KBM-7 (cell line): Measurements from ENCODE around the gene DOK1.
A peak's percentile ranks its signal among the peaks of the same experiment; 100 is the strongest.
"Not testable (repeated sequence)": the region's sequence is repeated elsewhere in the genome, so short reads cannot be mapped to it uniquely, and the experiment has no call there.

ENCODE experiments used
- DNase-seq: peaks from one replicate; pipeline ENCODE4 v3.0.0-alpha.2; 2015
- in situ Hi-C: fragments of 300-500 bp; cut with MboI; formaldehyde crosslinking; loops from 2 replicates; pipeline ENCODE4 v1.14.3; 2020; ENCODE audit warnings: low sequenced_read_pairs, low pct_unique_long_range_greater_than_20kb, mixed read lengths

The DOK1 gene

DNA sequence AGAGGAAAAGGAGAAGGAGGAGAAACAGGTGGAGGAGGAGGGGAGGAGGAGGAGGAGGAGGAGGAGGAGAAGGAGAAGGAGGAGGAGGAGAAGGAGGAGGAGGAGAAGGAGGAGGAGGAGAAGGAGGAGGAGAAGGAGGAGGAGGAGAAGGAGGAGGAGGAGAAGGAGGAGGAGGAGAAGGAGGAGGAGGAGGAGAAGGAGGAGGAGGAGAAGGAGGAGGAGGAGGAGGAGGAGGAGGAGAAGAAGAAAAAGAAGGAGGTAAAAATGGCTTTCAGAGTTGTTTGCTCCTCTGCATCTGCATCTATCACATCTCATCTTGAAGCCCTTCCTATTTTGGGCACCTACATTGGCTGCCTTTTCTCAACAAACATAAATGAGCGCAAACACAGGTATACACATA is 6.5 kb downstream of the DOK1 start:
- in situ Hi-C loops, DNase-seq: not testable (repeated sequence)

DNA sequence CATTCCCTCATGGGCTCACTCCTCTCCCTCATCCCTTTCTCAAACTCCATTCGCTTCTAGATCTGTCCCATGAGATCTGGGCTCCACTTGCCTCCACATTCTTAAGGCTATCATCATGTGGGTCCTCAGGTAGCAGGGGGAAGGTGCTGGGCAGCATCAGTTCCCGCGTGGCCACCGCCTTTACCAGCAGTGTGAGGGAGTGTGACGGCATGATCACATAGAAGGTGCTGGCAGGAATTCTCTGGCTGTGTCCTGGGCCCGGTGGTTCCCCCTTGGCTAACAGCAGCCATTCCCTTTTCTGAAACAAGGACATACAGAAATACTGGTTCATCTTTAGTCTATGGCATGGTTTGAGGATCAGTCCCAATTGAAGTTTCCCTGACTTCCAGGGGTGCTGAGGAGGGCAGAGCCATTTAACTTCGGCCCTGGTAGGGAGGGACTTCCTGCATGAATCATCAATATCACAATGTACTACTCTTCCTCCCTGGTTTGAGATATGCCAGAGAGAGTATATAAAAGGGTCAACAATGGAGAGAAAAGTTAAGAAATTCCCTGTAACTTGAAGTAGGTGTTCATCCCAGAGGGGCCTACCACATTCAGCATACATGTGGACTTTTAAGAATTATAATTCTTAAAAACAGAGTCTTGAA is 7.7 kb downstream of the DOK1 start:
- in situ Hi-C loops: no loop called here
- peak; percentile 45 for DNase-seq

DNA sequence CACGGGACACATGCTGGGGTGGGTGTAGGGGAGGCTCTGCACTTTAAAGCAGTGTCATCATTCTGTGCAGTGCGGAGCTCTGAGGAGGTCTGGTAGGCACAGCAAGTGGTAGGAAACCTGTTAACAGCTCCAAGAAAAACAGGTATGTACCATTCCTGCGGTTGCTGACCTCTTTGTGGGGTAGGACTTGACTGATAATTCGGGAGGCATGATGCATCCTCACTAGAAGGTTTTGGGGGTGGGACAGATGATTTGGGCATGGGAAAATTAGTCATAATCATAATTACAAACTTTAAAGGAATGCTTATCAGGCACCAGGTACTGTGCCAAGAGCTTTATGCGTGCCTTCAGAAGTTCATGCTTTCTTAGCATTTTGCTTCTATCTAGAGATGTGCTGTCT is 9.7 kb downstream of the DOK1 start:
- in situ Hi-C loops: no loop called here
- DNase-seq: no peak

DNA sequence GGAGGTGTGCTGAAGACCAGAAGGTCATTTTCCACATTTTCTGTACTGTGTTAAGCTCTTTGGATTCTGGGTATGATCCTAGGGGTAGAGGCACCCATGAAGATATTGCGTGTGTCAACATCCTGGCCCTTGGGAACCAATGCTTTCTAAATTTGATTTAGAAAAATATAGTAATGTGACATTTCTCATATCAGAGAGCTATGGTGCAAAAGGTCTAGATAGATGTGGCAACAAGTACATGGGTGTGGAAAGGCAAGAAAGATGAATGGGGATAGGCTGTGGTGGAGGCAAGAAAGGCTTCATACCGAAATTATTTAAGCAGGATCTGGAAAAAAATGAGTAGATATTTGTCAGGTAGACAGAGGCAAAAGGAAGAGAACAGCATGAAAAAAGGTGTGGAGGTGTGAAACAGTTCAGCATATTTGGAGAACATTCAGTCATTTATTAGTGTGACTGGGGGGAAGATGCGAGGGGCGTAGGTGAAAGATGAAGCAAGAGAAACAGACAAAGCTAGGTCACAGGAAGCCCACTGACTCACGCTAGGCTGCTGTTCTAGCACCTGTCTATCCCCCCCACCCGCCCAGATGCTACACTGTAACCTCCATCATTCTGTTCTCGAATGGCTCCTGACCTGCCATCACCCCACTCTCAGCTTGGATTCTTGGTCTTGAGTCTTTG is 11.7 kb downstream of the DOK1 start:
- DNase-seq: no peak
- in situ Hi-C loops: no loop called here

DNA sequence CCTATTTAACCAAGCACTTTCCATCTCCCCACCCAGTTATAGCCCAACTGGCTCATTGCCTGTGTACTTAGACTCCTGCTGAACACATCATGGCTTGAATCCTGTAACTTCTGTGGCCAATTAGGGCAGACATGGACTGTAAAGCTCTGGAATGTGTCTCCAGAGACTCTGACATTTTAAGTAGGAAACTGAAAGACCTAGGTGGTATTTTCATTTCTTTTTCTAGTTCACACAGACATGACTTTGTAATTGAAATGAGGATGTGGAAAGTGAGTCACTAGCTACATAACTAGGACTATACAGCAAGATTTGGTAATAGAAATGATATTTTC is 12.2 kb downstream of the DOK1 start:
- no peak for DNase-seq
- in situ Hi-C loops: no loop called here

DNA sequence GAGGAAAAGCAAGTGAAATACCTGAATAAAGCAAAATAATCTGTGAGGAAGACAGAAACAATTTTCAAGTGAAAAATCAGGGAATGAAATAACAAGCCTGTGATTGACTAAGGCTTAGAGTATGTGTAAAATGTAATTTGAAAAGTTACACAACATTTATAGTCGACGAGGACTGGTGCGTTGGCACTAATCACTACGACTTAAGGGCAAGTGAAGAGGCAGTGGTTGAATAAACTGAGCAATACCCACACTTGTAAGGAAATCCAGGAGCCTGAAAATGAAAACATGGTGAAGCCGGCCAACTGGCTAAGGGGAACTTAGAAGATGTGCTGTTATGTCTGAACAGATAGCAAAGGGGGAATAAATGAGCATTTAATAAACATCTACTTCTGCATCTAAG is 13.4 kb downstream of the DOK1 start:
- DNase-seq: no peak
- in situ Hi-C loops: no loop called here

DNA sequence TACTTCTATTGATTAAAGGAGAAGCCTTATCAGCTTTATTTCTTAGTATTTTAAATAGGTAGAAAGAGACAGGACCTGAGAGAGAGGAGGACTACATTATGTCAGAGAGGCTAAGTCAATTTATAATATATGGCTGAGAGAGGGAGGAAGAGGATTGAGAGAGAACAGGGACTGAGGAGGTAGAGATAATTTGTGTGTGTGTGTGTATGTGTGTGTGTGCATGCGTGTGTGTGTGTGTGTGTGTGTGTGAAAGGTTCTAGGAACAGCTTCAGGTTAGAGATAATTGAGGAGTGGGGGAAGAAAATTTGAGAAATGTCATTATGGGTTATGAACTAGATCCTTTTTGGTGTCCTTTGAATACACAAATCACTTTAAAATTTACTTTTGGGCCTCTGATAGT is 15.2 kb downstream of the DOK1 start:
- in situ Hi-C loops: no loop called here

DNA sequence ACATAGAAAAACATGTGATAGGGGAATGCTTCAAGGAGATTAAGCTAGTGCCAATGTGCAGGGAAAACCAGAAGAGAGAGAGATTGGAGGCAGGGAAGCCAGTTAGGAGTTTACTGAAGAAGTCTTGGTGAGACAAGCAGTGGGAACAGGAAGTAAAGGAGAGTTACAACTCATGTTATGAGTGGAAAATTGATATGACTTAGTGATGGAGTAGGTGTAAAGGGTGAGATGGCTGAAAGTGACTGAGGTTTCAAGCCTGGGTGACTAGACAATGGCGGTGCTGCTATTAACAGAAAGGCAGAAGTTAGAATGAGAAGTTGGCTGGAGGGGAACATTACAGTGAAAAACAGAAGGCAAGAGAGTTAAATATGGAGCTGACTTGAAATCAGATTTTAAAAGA is 16.5 kb downstream of the DOK1 start:
- DNase-seq: peak; percentile 63
- in situ Hi-C loops: no loop called here

More for the DNA sequence above, 15.2 kb downstream of the DOK1 start:
- DNase-seq: no peak

DNA sequence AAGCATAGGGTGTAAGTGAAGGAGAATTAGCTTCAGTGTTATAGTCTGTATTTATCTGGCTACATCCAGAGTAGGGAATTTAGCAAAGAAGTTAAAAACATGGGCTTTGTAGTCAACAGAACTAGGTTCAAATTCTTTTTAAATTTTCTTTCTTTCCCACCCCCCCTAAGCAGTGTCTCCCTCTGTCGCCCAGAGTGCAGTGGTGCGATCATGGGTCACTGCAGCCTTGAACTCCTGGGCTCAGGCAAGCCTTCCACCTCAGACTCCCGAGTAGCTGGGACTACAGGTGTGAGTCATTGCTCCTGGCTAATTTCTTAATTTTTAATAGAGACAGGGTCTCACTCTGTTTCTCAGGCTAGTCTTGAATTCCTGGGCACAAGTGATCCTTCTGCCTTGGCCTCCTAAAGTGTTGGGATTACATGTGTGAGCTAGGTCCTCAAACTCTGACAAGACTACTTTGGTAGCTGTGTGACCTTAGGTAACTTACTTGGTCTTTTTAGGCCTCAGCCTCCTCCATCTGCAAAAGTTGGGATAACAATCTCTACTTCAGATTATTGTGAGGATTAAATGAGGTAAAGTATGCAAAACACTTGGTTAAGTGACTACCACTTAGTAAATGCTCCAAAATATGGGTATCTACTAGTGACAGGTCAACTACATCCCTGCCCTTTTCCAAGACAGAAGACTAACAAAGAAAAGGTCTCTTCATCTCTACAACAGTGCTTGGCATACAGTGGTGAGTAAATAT is 17.8 kb downstream of the DOK1 start:
- in situ Hi-C loops: no loop called here
- peak; percentile 40 for DNase-seq

DNA sequence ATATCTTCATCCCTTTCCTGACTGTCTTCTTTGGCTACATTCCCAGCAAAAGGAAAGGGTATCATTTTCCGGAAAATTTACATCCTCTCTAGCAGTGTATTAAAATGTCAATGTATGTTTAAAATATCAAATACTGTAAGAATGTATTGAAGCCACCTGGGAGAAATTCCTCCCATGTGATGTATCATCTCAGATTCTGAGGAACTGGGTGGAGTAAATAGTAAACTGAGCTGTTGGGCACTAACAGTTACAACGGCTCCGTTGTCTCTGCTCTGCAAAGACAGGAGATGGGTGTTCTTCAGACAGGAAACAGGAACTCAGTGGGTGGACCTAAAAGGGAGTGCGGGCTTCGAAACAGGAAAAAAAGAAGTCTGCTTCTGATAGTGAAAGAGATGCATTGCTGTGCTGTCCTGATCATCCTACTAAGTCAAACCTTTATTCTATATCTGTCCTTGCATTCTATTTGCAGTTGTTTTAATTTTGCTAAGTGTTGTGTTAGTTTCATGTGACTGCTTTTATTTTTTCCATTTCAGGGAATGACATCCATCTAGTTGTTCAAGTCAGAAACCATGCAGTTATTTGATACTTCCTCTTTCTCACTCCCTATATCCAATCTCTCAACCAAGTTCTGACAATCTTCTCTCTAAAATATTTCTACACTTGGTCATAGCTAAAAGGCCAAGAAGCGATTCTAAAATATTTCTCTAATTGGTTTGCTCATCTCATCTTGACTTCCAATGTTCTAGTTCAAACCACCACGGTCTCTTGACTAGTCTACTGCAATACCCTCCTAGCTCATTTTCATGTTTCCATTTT is 19.4 kb downstream of the DOK1 start:
- in situ Hi-C loops: no loop called here
- peak; percentile 96 for DNase-seq

DNA sequence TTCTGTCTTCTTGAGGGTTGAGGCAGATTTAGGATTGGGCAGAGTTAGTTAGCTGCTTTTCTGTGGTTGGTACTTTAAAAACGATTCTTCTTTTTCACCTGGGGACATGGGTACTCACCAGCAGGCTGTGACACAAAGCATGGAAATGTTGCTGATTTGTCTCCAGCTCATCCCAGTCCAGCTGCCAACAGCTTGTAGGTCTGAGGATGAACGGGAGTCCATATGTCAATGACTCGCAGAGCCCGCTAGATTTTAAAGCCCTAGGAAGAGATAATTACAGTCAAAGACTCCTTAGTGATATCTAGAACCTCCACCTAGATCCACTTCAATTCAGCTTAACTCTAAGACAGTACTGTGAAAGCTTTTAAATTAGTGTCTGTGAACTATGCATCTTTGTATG is 20.8 kb downstream of the DOK1 start:
- DNase-seq: no peak
- in situ Hi-C loops: no loop called here

DNA sequence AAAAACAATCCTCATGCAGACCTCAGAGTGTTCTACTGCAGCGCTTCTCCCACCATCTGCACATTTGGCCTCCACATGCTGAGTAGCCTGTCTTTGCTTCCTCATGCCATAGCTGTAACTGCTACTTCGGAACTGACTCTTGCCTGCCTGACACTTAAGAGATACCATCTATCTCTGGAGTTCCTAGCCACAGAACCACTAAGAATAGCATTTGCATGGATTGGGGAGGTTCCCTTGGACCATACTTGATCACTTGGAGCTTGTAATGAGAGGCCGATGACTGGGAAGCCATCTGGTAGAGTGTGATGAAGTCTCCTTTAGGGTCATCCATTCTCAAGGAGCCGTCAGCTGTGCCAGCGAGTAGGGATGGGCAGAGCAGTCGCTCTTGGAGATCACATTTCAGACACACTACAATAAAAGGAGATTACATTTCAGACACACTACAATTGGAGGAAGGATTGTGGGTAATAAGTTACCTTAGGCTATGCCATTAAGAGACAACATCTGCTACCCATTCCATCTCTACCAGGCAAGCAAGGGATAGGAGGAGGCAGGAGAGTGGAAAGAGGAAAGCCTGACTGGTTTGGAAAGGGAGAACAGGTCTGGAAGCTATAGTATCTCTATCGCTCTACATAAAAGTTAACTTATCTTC is 21.8 kb downstream of the DOK1 start:
- in situ Hi-C loops: no loop called here
- DNase-seq: peak; percentile 67

DNA sequence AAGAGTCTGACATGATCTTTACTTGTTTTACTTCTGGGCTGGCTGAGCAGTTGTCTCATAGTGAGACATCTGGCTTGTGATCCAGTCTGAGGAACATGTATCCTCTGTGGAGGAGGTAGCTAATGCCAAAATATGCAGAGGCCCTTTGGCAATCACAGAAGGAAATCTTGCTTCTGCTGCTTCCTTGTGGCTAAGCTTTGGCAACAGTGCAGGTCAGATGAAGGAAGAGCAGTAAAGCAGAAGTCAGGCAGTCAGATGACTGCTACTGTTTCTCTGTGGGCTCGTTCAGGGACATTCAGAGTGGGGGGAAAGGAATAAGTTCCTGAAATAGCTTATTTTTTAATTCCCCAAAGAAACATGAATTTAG is 22.3 kb downstream of the DOK1 start:
- peak; percentile 89 for DNase-seq
- in situ Hi-C loops: no loop called here

DNA sequence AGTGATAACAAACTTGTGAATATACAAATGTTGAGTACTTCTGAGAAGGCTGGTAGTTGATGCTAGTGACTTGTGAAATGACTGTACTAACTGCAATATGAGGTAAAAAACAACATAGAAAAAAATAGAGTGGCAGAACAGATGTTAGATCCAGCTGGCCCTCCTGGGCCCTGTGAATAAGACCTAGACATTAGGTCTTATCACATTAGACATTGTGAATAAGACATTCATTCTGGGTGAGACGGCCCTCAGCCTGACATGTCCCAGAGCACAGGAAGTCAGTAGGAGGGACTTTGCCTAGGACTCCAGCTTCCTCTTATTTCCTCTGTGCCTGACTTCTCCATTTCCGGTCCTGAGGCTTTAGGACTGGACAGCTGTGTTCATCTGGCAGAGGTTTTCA is 22.9 kb downstream of the DOK1 start:
- peak; percentile 87 for DNase-seq
- in situ Hi-C loops: no loop called here

DNA sequence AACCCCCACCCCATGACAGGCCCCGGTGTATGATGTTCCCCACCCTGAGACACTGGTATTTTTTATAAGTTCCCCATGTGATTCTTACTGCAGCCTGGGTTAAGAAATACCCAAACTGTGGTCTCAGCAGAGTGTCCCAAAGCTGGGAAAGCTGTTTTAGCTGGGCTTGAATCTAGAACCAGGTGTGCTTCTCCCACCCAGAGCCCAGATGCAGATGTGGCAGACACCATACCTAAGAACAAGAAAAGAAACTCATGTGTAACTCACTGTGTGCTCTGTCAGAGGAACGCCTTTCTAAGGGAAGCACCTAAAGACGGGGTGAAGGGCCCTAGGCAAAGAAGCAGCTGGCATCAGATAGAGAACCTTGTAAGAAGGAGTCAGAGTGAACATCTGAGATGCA is 23.9 kb downstream of the DOK1 start:
- DNase-seq: no peak
- in situ Hi-C loops: no loop called here

DNA sequence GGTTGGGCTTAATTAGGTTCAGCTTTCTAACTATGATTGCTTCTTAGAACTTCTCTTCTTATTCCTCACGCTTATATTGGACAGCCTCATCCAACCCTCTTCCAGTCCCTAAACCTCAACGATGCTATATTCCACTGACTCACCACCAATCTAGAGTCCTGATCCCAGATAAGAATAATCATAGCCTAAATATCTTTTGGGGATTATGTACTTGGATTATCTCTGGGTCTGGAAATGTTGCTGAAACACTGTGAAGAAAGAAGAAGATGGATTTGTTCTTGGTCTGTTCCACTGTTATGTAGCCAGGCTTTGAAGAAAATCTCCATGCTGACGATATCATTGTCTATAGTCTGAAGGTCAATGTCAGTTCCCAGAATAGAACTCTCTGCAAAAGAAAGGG is 26.9 kb downstream of the DOK1 start:
- in situ Hi-C loops: no loop called here
- DNase-seq: no peak

DNA sequence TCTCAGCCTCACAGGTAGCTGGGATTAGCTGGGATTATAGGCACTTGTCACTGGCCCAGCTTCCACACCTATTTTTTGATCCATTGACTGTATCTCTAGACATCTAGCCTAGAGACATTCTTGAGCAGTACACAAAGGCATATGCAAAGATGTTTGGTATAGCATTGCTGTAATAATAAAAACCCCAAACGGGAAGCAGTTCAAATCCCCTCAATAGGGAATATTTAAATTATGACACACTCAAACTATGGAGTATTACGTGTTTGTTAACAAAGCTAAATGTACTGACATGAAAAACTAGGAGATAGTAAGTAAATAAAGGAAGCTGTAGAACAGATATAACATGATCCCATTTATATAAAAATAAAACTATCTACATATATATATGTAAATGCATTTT is 27.7 kb downstream of the DOK1 start:
- in situ Hi-C loops: no loop called here
- no peak for DNase-seq

DNA sequence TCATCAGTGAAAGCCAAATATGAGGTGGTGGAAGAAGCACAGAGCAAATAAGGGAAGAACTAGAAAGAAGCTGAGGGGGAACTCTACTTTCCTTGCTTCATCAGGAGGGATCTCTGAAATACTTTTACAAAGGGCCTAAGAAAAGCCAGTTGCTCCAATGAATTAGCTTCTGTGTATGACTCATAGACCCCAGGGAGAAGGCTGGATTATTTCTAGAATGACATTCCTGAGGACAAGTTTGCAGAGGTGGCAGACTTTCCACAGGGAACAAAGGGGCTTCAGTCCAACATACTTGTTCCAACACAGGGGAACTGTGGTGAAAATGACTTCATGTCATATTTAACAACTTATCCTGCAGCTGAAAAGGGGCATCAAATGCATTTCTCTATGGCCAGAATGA is 29.0 kb downstream of the DOK1 start:
- in situ Hi-C loops: no loop called here
- DNase-seq: no peak

DNA sequence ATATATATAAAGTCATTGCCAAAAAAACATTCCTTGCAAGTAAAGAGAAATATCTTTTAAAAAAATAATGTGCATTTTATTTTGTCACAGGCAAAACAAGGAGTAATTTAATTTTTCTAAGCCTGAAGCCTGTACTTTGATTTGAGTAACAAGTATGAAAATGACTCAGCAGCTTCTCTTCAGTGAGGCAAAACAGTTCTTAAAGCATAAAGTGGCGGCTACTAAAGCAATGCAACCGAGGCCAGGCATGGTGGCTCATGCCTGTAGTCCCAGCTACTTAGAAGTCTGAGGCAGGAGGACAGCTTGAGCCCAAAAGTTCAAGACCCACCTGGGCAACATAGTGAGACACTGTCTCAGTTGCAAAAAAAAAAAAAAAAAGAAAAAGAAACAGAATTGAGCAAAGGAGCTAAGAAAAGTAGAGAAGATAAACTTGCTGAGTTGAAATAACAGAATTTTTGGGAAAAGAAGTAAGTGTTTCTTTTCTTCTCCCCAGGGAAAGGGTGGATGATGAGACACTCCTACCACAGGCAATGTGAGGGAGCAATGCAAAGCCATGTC is 29.6 kb downstream of the DOK1 start:
- DNase-seq: no peak
- in situ Hi-C loops: no loop called here
